IMR-90 (cell line): ENCODE data around the gene TTC19.

ENCODE experiments used
- CEBPB ChIP-seq: IDR thresholded peaks from 2 replicates; pipeline ENCODE4 v1.6.1; 2012; ENCODE audit warnings: low read depth, low read length, improper control_type of control experiment
- CTCF ChIP-seq: conservative IDR thresholded peaks from 2 replicates; pipeline ENCODE4 v1.5.1; 2012; ENCODE audit warnings: mild to moderate bottlenecking, low read depth, low read length, improper control_type of control experiment
- FOS ChIP-seq: fragments of 150-350 bp; IDR thresholded peaks from 2 replicates; pipeline ENCODE4 v1.6.1; 2016; ENCODE audit warnings: low read depth, low read length
- POLR2A ChIP-seq: IDR thresholded peaks from 2 replicates; pipeline ENCODE4 v1.6.1; 2012; ENCODE audit warnings: mild to moderate bottlenecking, low read depth, low read length
- RAD21 ChIP-seq: IDR thresholded peaks from 2 replicates; pipeline ENCODE4 v1.6.1; 2012; ENCODE audit warnings: low read length, improper control_type of control experiment
- RFX5 ChIP-seq: IDR thresholded peaks from 2 replicates; pipeline ENCODE4 v1.8.0; 2012; ENCODE audit warnings: low read depth, mild to moderate bottlenecking, low read length, moderate library complexity

GRCh38 chr17:16013943-16014407 is 14.4 kb downstream of the TTC19 start:
- peak; percentile 67 for TF ChIP-seq CTCF
- TF ChIP-seq CEBPB, result no peak
- TF ChIP-seq RFX5, result no peak
- TF ChIP-seq FOS, result no peak; the same call in 1 of the 2 replicates
- TF ChIP-seq RAD21, result peak; percentile 41
- TF ChIP-seq POLR2A, result no peak
